A172 (cell line): ENCODE results near the gene KRTAP9-4. TPM values are rescaled to one million over a fixed set of nuclear protein-coding genes. Genes with fewer than 3 reads are reported as not detected.
"Not testable (repeated sequence)": the region's sequence is repeated elsewhere in the genome, so short reads cannot be mapped to it uniquely, and the experiment has no call there.

ENCODE experiments used
- DNase-seq: peaks from one replicate; pipeline ENCODE4 v3.0.0-alpha.2; 2015; ENCODE audit warnings: low spot score
- total RNA-seq: library from RNA; depleted of rRNA; stranded (reverse); fragments of >200 nt; shearing (Covaris generic); gene quantifications from 2 replicates; pipeline ENCODE4 v1.2.3, GENCODE V29; 2014; rRNA removed

KRTAP9-4 gene, protein sequence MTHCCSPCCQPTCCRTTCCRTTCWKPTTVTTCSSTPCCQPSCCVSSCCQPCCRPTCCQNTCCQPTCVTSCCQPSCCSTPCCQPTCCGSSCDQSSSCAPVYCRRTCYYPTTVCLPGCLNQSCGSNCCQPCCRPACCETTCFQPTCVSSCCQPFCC
- not detected in 2 replicates for total RNA-seq

GRCh38 chr17:41249637-41250240, at the start of gene KRTAP9-4:
KRTAP9-4 (plus strand) TSS chr17:41249687; CDS start chr17:41249721, 34 bp downstream.
- DNase-seq: not testable (repeated sequence)

GRCh38 chr17:41211845-41212466, 37.5 kb upstream of the KRTAP9-4 start:
- peak; percentile 86 for DNase-seq

GRCh38 chr17:41212524-41213169, 36.8 kb upstream of the KRTAP9-4 start:
- peak; percentile 52 for DNase-seq

- no peak for DNase-seq
Observed at GRCh38 chr17:41215681-41216080, 33.8 kb upstream of the KRTAP9-4 start.

- DNase-seq: no peak
Observed at GRCh38 chr17:41223821-41224220, 25.7 kb upstream of the KRTAP9-4 start.

- DNase-seq: no peak
Observed at GRCh38 chr17:41226051-41226450, 23.4 kb upstream of the KRTAP9-4 start.

GRCh38 chr17:41226598-41227095, 22.8 kb upstream of the KRTAP9-4 start, which contains the start of gene KRTAP9-2:
KRTAP9-2 (plus strand) TSS chr17:41226648; CDS start chr17:41226655, 7 bp downstream.
- DNase-seq: not testable (repeated sequence)

- DNase-seq: no peak
Observed at GRCh38 chr17:41230094-41230493, 19.4 kb upstream of the KRTAP9-4 start.

DNA sequence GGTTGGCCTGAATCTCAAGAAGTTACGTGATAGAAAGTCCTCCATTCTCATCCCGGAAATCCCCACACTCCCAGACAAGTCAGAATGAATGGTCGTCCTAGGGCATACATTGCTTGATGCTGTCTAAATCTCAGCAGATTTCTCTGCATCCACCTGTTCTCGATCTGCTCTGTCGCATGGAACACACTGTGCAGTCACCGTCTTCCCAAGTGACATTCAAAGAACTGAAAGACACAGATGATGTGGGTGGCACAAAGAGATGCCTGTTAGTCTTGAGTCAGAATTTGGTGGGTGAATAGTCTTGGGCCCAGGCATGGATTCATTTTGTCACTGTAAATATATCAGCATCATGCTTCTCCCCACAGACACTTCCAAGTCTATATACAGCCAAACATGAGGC, 17.8 kb upstream of the KRTAP9-4 start:
- no peak for DNase-seq

- DNase-seq: not testable (repeated sequence)
Observed at GRCh38 chr17:41232399-41233105, 16.9 kb upstream of the KRTAP9-4 start, which contains the start of gene KRTAP9-3. KRTAP9-3 (plus strand) TSS chr17:41232449; CDS start chr17:41232502, 53 bp downstream.

DNA sequence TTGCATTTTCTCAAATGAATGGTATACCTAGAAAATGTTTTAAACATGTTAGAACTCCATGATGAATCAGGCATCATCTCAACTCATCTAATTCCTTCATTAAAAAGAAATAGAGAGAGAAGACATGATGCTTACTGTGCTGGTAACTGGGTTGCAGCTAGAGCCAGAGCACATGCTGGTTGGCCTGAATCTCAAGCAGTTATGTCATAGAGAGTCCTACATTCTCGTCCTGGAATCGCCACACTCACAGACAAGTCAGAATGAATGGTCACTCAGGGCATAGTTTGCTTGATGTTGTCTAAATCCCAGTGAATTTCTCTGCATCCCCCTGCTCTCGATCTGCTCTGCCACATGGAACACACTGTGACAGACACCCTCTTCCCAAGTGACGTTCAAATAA, 12.4 kb upstream of the KRTAP9-4 start:
- DNase-seq: not testable (repeated sequence)

GRCh38 chr17:41237949-41238437, 11.5 kb upstream of the KRTAP9-4 start, which contains the start of gene KRTAP9-8:
KRTAP9-8 (plus strand) TSS chr17:41237999; CDS start chr17:41238052, 53 bp downstream.
- not testable (repeated sequence) for DNase-seq

- not testable (repeated sequence) for DNase-seq
Observed at GRCh38 chr17:41246995-41247787, 2.3 kb upstream of the KRTAP9-4 start.

GRCh38 chr17:41251261-41251660, 1.8 kb downstream of the KRTAP9-4 start:
- no peak for DNase-seq

DNA sequence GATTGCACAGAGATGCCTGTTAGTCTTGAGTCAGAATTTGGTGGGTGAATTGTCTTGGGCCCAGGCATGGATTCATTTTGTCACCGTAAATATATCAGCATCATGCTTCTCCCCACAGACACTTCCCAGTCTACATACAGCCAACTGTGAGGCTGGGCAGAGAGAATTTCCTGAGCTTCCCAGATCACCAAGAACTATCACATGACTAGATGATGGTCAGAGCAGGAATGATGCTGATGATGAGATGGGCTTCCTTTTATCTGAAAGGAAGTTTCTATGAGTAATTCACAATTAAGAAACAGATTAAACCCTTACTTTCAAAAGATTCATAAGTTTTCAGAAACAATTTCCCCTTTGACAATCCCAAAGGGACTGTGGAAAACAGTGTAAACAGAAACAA, 5.4 kb downstream of the KRTAP9-4 start:
- no peak for DNase-seq

- not testable (repeated sequence) for DNase-seq
Observed at GRCh38 chr17:41255381-41256290, 6.1 kb downstream of the KRTAP9-4 start, which contains the start of gene KRTAP9-9. KRTAP9-9 (plus strand) TSS chr17:41255384.

GRCh38 chr17:41256291-41256685, 6.8 kb downstream of the KRTAP9-4 start:
- no peak for DNase-seq

DNA sequence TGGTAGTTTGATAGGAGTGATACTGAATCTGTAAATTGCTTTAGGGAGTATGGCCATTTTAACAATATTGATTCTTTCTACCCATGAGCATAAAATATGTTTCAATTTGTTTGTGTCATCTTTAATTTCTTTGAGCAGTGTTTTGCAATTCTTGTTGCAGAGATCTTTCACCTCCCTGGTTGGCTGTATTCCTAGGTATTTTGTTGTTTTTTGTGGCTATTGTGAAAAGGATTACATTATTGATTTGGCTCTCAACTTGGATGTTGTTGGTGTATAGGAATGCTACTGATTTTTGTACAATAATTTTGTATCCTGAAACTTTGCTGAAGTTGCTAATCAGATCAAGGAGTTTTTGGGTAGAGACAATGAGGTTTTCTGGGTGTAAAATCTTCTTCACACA, 8.9 kb downstream of the KRTAP9-4 start:
- DNase-seq: no peak

DNA sequence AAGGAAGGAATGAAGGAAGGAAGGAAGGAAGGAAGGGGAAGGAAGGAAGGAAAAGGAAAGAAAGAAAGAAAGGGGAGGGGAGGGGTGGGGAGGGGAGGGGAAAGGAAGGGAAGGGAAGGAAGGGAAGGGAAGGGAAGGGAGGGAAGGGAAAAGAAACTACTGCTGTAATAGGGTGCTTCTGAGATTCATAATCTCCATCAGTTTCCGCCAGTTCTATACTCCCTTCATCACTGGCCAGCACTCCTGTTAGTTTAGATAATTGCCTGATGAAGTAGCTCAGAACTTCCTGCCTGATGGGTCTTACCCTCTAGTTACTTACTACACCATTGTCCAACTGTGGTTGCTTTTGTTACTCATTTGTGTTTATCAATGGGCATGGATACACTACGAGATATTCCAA, 13.7 kb downstream of the KRTAP9-4 start:
- DNase-seq: no peak
